Sigmoid colon (tissue), 7 donors: ENCODE results near the gene AKR1B1. TPM values are rescaled to one million over a fixed set of nuclear protein-coding genes. Genes with fewer than 3 reads are reported as not detected.

ENCODE experiments used
- DNase-seq: peaks from one replicate; pipeline ENCODE4 v3.0.0-alpha.2; 2019
- H3K27ac ChIP-seq, 4 donors: fragments of 200-600 bp; sonication (generic); one replicate each; pipeline ENCODE4 v1.5.1; 2016 to 2019; ENCODE audit warnings: mild to moderate bottlenecking in 1 of 4
- H3K27me3 ChIP-seq, 3 donors: fragments of 200-600 bp; sonication (generic); one replicate each; pipeline ENCODE4 v1.5.1; 2019; ENCODE audit warnings: mild to moderate bottlenecking in 1 of 3
- H3K36me3 ChIP-seq, 4 donors: fragments of 200-600 bp; sonication (generic); one replicate each; pipeline ENCODE4 v1.5.1; 2016 to 2019
- H3K4me1 ChIP-seq, 4 donors: fragments of 200-600 bp; sonication (generic); one replicate each; pipeline ENCODE4 v1.5.1; 2017 to 2019
- H3K4me3 ChIP-seq, 4 donors: fragments of 200-600 bp; sonication (generic); one replicate each; pipeline ENCODE4 v1.5.1; 2017 to 2019; ENCODE audit warnings: mild to moderate bottlenecking in 2 of 4, moderate library complexity in 1 of 4
- H3K9me3 ChIP-seq, 4 donors: fragments of 200-600 bp in 3 of 4; sonication (generic) in 3 of 4; one replicate each; pipeline versions ENCODE4 v1.5.1 to v1.6.1; 2013 to 2019
- CTCF ChIP-seq, 4 experiments: fragments of 450-650 bp in 3 of 4; fragments of 200-600 bp in 1 of 4; IDR thresholded peaks; one replicate each; pipeline ENCODE4 v1.5.1; 2016 to 2019; ENCODE audit warnings: antibody characterized with exemption in 4 of 4, mild to moderate bottlenecking in 3 of 4, moderate library complexity in 2 of 4
- EP300 ChIP-seq, 4 donors: sonication (generic); formaldehyde crosslinking; IDR thresholded peaks; one replicate each; pipeline ENCODE4 v1.6.1; 2017; ENCODE audit warnings: antibody characterized with exemption in 4 of 4
- POLR2A ChIP-seq, 2 donors: fragments of 450-650 bp; IDR thresholded peaks; one replicate each; pipeline ENCODE4 v1.6.1; 2016; ENCODE audit warnings: antibody characterized with exemption in 2 of 2, mild to moderate bottlenecking in 2 of 2, moderate library complexity in 2 of 2
- POLR2AphosphoS5 ChIP-seq, 4 donors: sonication (generic); formaldehyde crosslinking; IDR thresholded peaks; one replicate each; pipeline ENCODE4 v1.6.1; 2017; ENCODE audit warnings: antibody characterized with exemption in 4 of 4
- WGBS, 2 donors: extraction: QIAGEN DNeasy Blood & Tissue Kit; methylation state at CpG; one replicate each; pipeline ENCODE4 v1.1.7; 2013; 5-methylcytosine and 5-hydroxymethylcytosine counted together
- intact Hi-C: fragments of 100-400 bp; cut with DNase I; formaldehyde crosslinking; loops from one replicate; pipeline ENCODE4 v1.15.1; 2023
- polyA plus RNA-seq, 3 donors: library from polyadenylated mRNA; stranded (reverse); fragments of 200-250 nt; gene quantifications; one replicate each; pipeline ENCODE4 v1.2.3, GENCODE V29; 2013
- total RNA-seq, 4 donors: library from RNA; depleted of rRNA; stranded (reverse); fragments of >200 nt; gene quantifications; one replicate each; pipeline ENCODE4 v1.1.0, GENCODE V29; 2016
- donor health status: healthy with polysubstance abuse.
- donor health status: Bipolar disorder and iron deficiency.
- donor health status: healthy.

Gene AKR1B1
- total and polyA plus RNA-seq, 7 donors: 35.8 to 59.2 (median 46.7) TPM

GRCh38 chr7:134400859-134401258, 58.0 kb downstream of the AKR1B1 start:
- DNase-seq: no peak
- H3K36me3 ChIP-seq: no peaks in the 10 kb centered on the region
- H3K27me3 ChIP-seq: no peaks in the 10 kb centered on the region
- no peaks in the 10 kb centered on the region for H3K4me1 ChIP-seq
- no peak overlapping the region for H3K27ac ChIP-seq
- WGBS, 2 donors: 84 to 96% methylated on average over 2 of the region's 2 CpGs
- H3K9me3 ChIP-seq: no peaks in the 10 kb centered on the region
- intact Hi-C loops: no loop called here
- no peak overlapping the region for H3K4me3 ChIP-seq
- TF ChIP-seq POLR2AphosphoS5 (IDR thresholded peaks at IDR 0.05) (no peak), CTCF (IDR thresholded peaks at IDR 0.05) (no peak), EP300 (IDR thresholded peaks at IDR 0.05) (no peak), POLR2A (IDR thresholded peaks at IDR 0.05) (no peak)

- H3K27me3 ChIP-seq: no peaks in the 10 kb centered on the region
- WGBS, 2 donors: 82 to 85% methylated on average over 5 of the region's 5 CpGs
- intact Hi-C loops: no loop called here
Observed at GRCh38 chr7:134396031-134396430, 62.9 kb downstream of the AKR1B1 start.

GRCh38 chr7:134395604-134396003, 63.3 kb downstream of the AKR1B1 start:
- H3K4me3 ChIP-seq: no peak overlapping the region
- WGBS, 2 donors: 79 to 90% methylated on average over 4 of the region's 4 CpGs
- no peaks in the 10 kb centered on the region for H3K36me3 ChIP-seq
- H3K27ac ChIP-seq: no peak overlapping the region
- intact Hi-C loops: no loop called here
- no peak for DNase-seq
- H3K9me3 ChIP-seq: no peaks in the 10 kb centered on the region
- no peaks in the 10 kb centered on the region for H3K27me3 ChIP-seq
- H3K4me1 ChIP-seq: peaks cover 0 to 10% (median 0%) of the 10 kb centered on the region in 4 donors
- TF ChIP-seq EP300 (IDR thresholded peaks at IDR 0.05) (no peak), POLR2A (IDR thresholded peaks at IDR 0.05) (no peak), POLR2AphosphoS5 (IDR thresholded peaks at IDR 0.05) (no peak), CTCF (IDR thresholded peaks at IDR 0.05) (no peak)

More at GRCh38 chr7:134396031-134396430, 62.9 kb downstream of the AKR1B1 start:
- Histone ChIP-seq H3K4me1 (peaks cover 0 to 10% (median 0%) of the 10 kb centered on the region in 4 donors), H3K4me3 (no peak overlapping the region), H3K27ac (no peak overlapping the region), H3K9me3 (no peaks in the 10 kb centered on the region), H3K36me3 (no peaks in the 10 kb centered on the region)
- TF ChIP-seq POLR2AphosphoS5 (IDR thresholded peaks at IDR 0.05): no peak
- no peak for TF ChIP-seq POLR2A (IDR thresholded peaks at IDR 0.05)
- no peak for TF ChIP-seq EP300 (IDR thresholded peaks at IDR 0.05)
- TF ChIP-seq CTCF (IDR thresholded peaks at IDR 0.05): no peak
- DNase-seq: no peak

- Histone ChIP-seq H3K9me3 (no peaks in the 10 kb centered on the region), H3K36me3 (no peaks in the 10 kb centered on the region), H3K27me3 (no peaks in the 10 kb centered on the region), H3K4me1 (peaks cover 0 to 10% (median 0%) of the 10 kb centered on the region in 4 donors), H3K27ac (no peak overlapping the region), H3K4me3 (no peak overlapping the region)
- intact Hi-C loops: no loop called here
- no peak for DNase-seq
- TF ChIP-seq POLR2A (IDR thresholded peaks at IDR 0.05) (no peak), EP300 (IDR thresholded peaks at IDR 0.05) (no peak), CTCF (IDR thresholded peaks at IDR 0.05) (no peak), POLR2AphosphoS5 (IDR thresholded peaks at IDR 0.05) (no peak)
- WGBS, 2 donors: 72 to 74% methylated on average over 5 of the region's 5 CpGs
Observed at GRCh38 chr7:134394056-134394455, 64.8 kb downstream of the AKR1B1 start.

Other genes starting within 250 kb of the AKR1B1 start
- gene SLC35B4, start 142.2 kb downstream of the AKR1B1 start, total RNA-seq: 1 to 10 TPM; 6.1 to 9.4 (median 7.6) TPM
- gene SLC35B4, start 142.2 kb downstream of the AKR1B1 start, polyA plus RNA-seq: 1 to 10 TPM; 2.4 to 3.8 (median 2.8) TPM
- under 1 TPM; 0.36 to 0.66 (median 0.55) TPM for gene AKR1B10, start 68.5 kb upstream of the AKR1B1 start, total RNA-seq
- 100 to 1,000 TPM in 2 of 3 donors, 10 to 100 TPM in 1; 81.3 to 332 (median 186) TPM for gene AKR1B10, start 68.5 kb upstream of the AKR1B1 start, polyA plus RNA-seq
- not detected for gene AKR1B15, start 90.0 kb upstream of the AKR1B1 start, total RNA-seq
- under 1 TPM in 1 of 3 donors, not detected in 2; 0.22 TPM for gene AKR1B15, start 90.0 kb upstream of the AKR1B1 start, polyA plus RNA-seq
- gene BPGM, start 187.8 kb upstream of the AKR1B1 start, total RNA-seq: 10 to 100 TPM; 14.8 to 22.8 (median 19.0) TPM
- gene BPGM, start 187.8 kb upstream of the AKR1B1 start, polyA plus RNA-seq: 10 to 100 TPM in 1 of 3 donors, 1 to 10 TPM in 2; 9.0 to 10.5 (median 9.7) TPM